Cardiac fibroblast (primary cell): ENCODE data around the gene SIN3B.

Experiments used
- DNase-seq, 2 donors: peaks; one replicate each; pipeline versions ENCODE4 v3.0.0 to v3.0.0-alpha.2; 2010; ENCODE audit warnings: low read depth in 2 of 2
- H3K4me3 ChIP-seq, 2 donors: replicated peaks in 1 of 2; 1 replicate in 1 of 2; 2 replicates in 1 of 2; pipeline ENCODE4 v1.5.1; 2011; ENCODE audit warnings: low read depth in 2 of 2, low read length in 2 of 2, mild to moderate bottlenecking in 2 of 2, moderate library complexity in 1 of 2
- CTCF ChIP-seq: IDR thresholded peaks from one replicate; pipeline ENCODE4 v1.5.1; 2011; ENCODE audit warnings: low read depth, mild to moderate bottlenecking, low read length, inconsistent platforms

Gene SIN3B

DNA sequence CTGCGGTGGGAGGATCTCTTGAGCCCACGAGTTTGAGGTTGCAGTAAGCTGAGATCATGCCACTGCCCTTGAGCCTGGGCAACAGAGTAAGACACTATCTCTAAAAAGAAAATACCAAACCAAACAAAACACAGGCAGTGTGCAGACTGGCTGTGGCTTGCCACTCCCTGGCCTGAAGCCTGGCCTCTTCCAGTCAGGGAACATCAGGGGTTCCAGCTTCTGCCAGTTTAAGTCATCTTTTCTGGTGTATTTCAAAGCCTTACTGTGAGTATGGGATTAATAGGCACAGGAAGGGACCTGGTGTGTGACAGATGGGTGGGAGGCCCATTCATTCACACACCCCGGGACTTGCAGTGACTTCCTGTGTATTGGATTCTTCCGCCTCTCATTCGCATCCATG lies 32.6 kb downstream of the SIN3B start:
- no peak for DNase-seq
- no peak overlapping the region for H3K4me3 ChIP-seq
- TF ChIP-seq CTCF: no peak

GRCh38 chr19:16862826-16863415 lies 33.7 kb downstream of the SIN3B start:
- no peak for TF ChIP-seq CTCF
- no peak for DNase-seq
- no peak overlapping the region for H3K4me3 ChIP-seq

GRCh38 chr19:16867211-16867610 lies 38.0 kb downstream of the SIN3B start:
- no peak overlapping the region for H3K4me3 ChIP-seq
- no peak for TF ChIP-seq CTCF
- DNase-seq: peak in 1 of 2 donors; percentile 11

DNA sequence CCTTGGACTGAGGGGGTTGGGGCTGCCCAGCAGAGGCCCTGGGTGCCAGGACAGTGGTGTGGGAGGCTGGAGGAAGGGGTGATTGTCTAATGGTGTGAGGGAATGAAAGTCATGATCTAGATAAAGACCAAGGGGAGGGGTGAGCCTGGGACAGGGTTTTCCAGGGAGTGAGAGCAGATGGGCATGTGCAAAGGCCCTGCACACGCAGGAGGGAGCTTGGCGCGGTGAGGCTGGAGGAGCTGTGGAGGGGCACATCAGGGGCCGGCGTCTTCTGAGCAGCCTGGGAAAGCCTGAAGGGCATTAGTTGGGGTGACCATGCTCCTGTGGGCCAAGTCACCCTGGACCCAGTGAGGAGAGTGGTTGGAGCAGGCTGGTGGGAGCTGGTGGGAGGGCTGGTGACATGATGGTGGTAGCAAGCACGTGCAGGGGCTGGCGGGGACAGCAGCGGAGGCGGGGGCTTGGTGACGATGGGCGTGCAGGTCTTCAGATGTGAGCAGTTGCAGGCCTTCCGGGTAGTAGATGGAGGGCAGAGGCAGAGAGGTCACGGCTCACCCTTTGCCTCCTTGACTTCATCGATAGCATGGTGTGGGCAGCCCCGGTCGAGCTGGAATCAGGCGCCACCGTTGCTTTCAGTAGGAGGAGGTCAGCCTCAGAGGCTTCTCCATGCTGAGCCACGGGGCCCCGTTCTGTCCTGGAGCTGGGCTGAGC lies 39.4 kb downstream of the SIN3B start:
- no peak for DNase-seq
- no peak for TF ChIP-seq CTCF
- H3K4me3 ChIP-seq: no peak overlapping the region

GRCh38 chr19:16869331-16869972 lies 40.3 kb downstream of the SIN3B start:
- DNase-seq: no peak
- no peak for TF ChIP-seq CTCF
- no peak overlapping the region for H3K4me3 ChIP-seq

GRCh38 chr19:16871871-16872270 lies 42.7 kb downstream of the SIN3B start:
- H3K4me3 ChIP-seq: no peak overlapping the region
- no peak for DNase-seq
- TF ChIP-seq CTCF: no peak
